OCI-LY7 (cell line): Measurements from ENCODE around the gene FGGY.

Source experiments
- CTCF ChIP-seq: fragments of 200-600 bp; sonication (generic); conservative IDR thresholded peaks from 2 replicates; pipeline ENCODE4 v1.5.1; 2014; ENCODE audit warnings: mild to moderate bottlenecking, antibody characterized with exemption, low read length, moderate library complexity, mixed read lengths
- EZH2phosphoT487 ChIP-seq: fragments of 200-600 bp; sonication (generic); IDR thresholded peaks from 2 replicates; pipeline ENCODE4 v1.6.1; 2018; ENCODE audit warnings: low read depth, borderline replicate concordance, mild to moderate bottlenecking, mixed run types, antibody characterized with exemption, low read length, moderate library complexity, mixed read lengths

GRCh38 chr1:59431566-59432294 is 134.8 kb downstream of the FGGY start:
- TF ChIP-seq CTCF (no peak), EZH2phosphoT487 (no peak)
